ENCODE results near the gene ACTL9. TPM values are rescaled to one million over a fixed set of nuclear protein-coding genes. Genes with fewer than 3 reads are reported as not detected.
"Not testable (repeated sequence)": the region's sequence is repeated elsewhere in the genome, so short reads cannot be mapped to it uniquely, and the experiment has no call there.

Gene ACTL9
- total RNA-seq: not detected in 2 replicates

- DNase-seq: no peak
These were observed at the start of gene ACTL9 for GRCh38 chr19:8698433-8699063. Gene ACTL9 (minus strand): TSS chr19:8698795. CDS start chr19:8698701, 94 bp downstream.

- DNase-seq: not testable (repeated sequence)
These were observed 40.9 kb upstream of the ACTL9 start for GRCh38 chr19:8739291-8740065.

- DNase-seq: no peak
These were observed 39.8 kb upstream of the ACTL9 start for GRCh38 chr19:8738377-8738776.

- DNase-seq: no peak
These were observed 33.0 kb upstream of the ACTL9 start for GRCh38 chr19:8731428-8732169.

- no peak for DNase-seq
These were observed 25.7 kb upstream of the ACTL9 start for GRCh38 chr19:8724276-8724675.

GRCh38 chr19:8722032-8722431 is 23.4 kb upstream of the ACTL9 start:
- DNase-seq: no peak

- no peak for DNase-seq
These were observed 22.7 kb upstream of the ACTL9 start, which contains the start of gene OR2Z1 for GRCh38 chr19:8721334-8721733. Gene OR2Z1 (plus strand): TSS chr19:8721634. CDS start chr19:8731029, 9,395 bp downstream.

GRCh38 chr19:8710337-8710736 is 11.7 kb upstream of the ACTL9 start:
- not testable (repeated sequence) for DNase-seq

- DNase-seq: no peak
These were observed 7.1 kb upstream of the ACTL9 start for GRCh38 chr19:8705742-8706141.

- DNase-seq: not testable (repeated sequence)
These were observed 6.7 kb upstream of the ACTL9 start for GRCh38 chr19:8705304-8705703.

- DNase-seq: no peak
These were observed 4.6 kb upstream of the ACTL9 start for GRCh38 chr19:8703223-8703622.

GRCh38 chr19:8702350-8702749 is 3.8 kb upstream of the ACTL9 start:
- DNase-seq: no peak

- DNase-seq: no peak
These were observed 2.4 kb upstream of the ACTL9 start for GRCh38 chr19:8700956-8701355.

GRCh38 chr19:8699908-8700307 is 1.3 kb upstream of the ACTL9 start:
- DNase-seq: no peak

GRCh38 chr19:8697671-8698432 is 743 bp downstream of the ACTL9 start:
- DNase-seq: no peak

- no peak for DNase-seq
These were observed 1.6 kb downstream of the ACTL9 start for GRCh38 chr19:8696993-8697392.

- DNase-seq: no peak
These were observed 2.7 kb downstream of the ACTL9 start for GRCh38 chr19:8695911-8696310.

GRCh38 chr19:8695501-8695900 is 3.1 kb downstream of the ACTL9 start:
- no peak for DNase-seq

GRCh38 chr19:8690753-8691539 is 7.6 kb downstream of the ACTL9 start:
- no peak for DNase-seq

GRCh38 chr19:8688930-8689329 is 9.7 kb downstream of the ACTL9 start:
- DNase-seq: no peak

GRCh38 chr19:8686549-8686948 is 12.0 kb downstream of the ACTL9 start:
- DNase-seq: no peak
